Endothelial cell of umbilical vein (primary cell): Measurements from ENCODE around the gene ADRM1. TPM values are rescaled to one million over a fixed set of nuclear protein-coding genes. Genes with fewer than 3 reads are reported as not detected.

Experiments used
- BruUV-seq: library from RNA; stranded (reverse); fragments of 400-500 nt; replicated peaks from 2 replicates; lab custom pipeline; 2021; lab: Mats Ljungman, UMichigan
- CTCF ChIA-PET: fragments of 300-600, 350-600 bp; sonication (Branson Sonifier 250); formaldehyde crosslinking; loops from one replicate; lab custom pipeline; 2021; ENCODE audit warnings: antibody characterized with exemption, inconsistent platforms; lab: Charles Lee
- POLR2A ChIA-PET: fragments of 300-600, 350-600 bp; sonication (Branson Sonifier 250); formaldehyde crosslinking; loops from one replicate; lab custom pipeline; 2021; ENCODE audit warnings: antibody characterized with exemption, inconsistent platforms; lab: Charles Lee
- DNase-seq: peaks from one replicate; pipeline ENCODE4 v3.0.0-alpha.2; 2011; ENCODE audit warnings: low read depth, low spot score
- FAIRE-seq: peaks from 2 replicates; lab custom pipeline; 2011; peaks lifted over from hg19 to GRCh38; lab: Jason Lieb, UNC
- H2AFZ ChIP-seq: 2 replicates; pipeline ENCODE4 v1.6.0; 2012; ENCODE audit warnings: low read depth, low read length, control low read depth, inconsistent platforms
- H3K27ac ChIP-seq: 2 replicates; pipeline ENCODE4 v1.5.1; 2011; ENCODE audit warnings: low read depth, mild to moderate bottlenecking, control low read depth, low read length, moderate library complexity; ENCODE audit not compliant: insufficient read depth
- H3K27me3 ChIP-seq, 2 experiments: 2 replicates each; pipeline versions ENCODE4 v1.6.0 to v1.6.1; 2011; ENCODE audit warnings: low read length in 2 of 2, mixed read lengths in 1 of 2; ENCODE audit not compliant: control insufficient read depth in 2 of 2, insufficient read depth in 2 of 2
- H3K36me3 ChIP-seq, 2 experiments: 2 replicates in 1 of 2; 3 replicates in 1 of 2; pipeline ENCODE4 v1.5.1; 2011; ENCODE audit warnings: low read length in 2 of 2, mild to moderate bottlenecking in 1 of 2, moderate library complexity in 1 of 2; ENCODE audit not compliant: control insufficient read depth in 2 of 2, insufficient read depth in 2 of 2; ENCODE audit errors: extremely low read depth in 1 of 2
- H3K4me1 ChIP-seq: 3 replicates; pipeline ENCODE4 v1.5.1; 2011; ENCODE audit warnings: mild to moderate bottlenecking, low read length; ENCODE audit not compliant: control insufficient read depth, insufficient read depth; ENCODE audit errors: extremely low read depth
- H3K4me2 ChIP-seq: 2 replicates; pipeline ENCODE4 v1.6.1; 2011; ENCODE audit warnings: low read length, control low read depth, mixed read lengths; ENCODE audit not compliant: insufficient read depth
- H3K4me3 ChIP-seq, 3 experiments: fragments of 200-600 bp in 1 of 3; sonication (generic), shearing (Covaris generic) in 1 of 3; replicated peaks in 1 of 3; 2 replicates each; pipeline ENCODE4 v1.5.1; 2011 to 2016; ENCODE audit warnings: control low read depth in 3 of 3, low read length in 3 of 3, mild to moderate bottlenecking in 2 of 3, inconsistent platforms in 1 of 3, low read depth in 1 of 3, moderate library complexity in 1 of 3; ENCODE audit not compliant: insufficient read depth in 1 of 3
- H3K79me2 ChIP-seq: 2 replicates; pipeline ENCODE4 v1.6.0; 2012; ENCODE audit warnings: low read length, inconsistent platforms; ENCODE audit not compliant: control insufficient read depth, insufficient read depth
- H3K9ac ChIP-seq: replicated peaks from 2 replicates; pipeline ENCODE3; 2011; ENCODE audit warnings: low read length, control low read depth; ENCODE audit not compliant: insufficient read depth; ENCODE audit errors: extremely low read depth
- H3K9me1 ChIP-seq: replicated peaks from 3 replicates; pipeline ENCODE4 v1.6.0; 2011; ENCODE audit warnings: mild to moderate bottlenecking, low read length; ENCODE audit not compliant: control insufficient read depth, insufficient read depth; ENCODE audit errors: extremely low read depth
- H3K9me3 ChIP-seq: replicated peaks from 2 replicates; pipeline ENCODE4 v1.5.1; 2012; ENCODE audit warnings: low read length, inconsistent platforms; ENCODE audit not compliant: control insufficient read depth, insufficient read depth
- H4K20me1 ChIP-seq: replicated peaks from 2 replicates; pipeline ENCODE3; 2011; ENCODE audit warnings: mild to moderate bottlenecking, low read length; ENCODE audit not compliant: control insufficient read depth, insufficient read depth; ENCODE audit errors: extremely low read depth
- CTCF ChIP-seq, 2 donors: IDR thresholded peaks; 1 replicate in 1 of 2; 2 replicates in 1 of 2; pipeline ENCODE4 v1.5.1; 2011; ENCODE audit warnings: low read length in 2 of 2, mild to moderate bottlenecking in 2 of 2, moderate library complexity in 2 of 2, control low read depth in 1 of 2, inconsistent platforms in 1 of 2, low read depth in 1 of 2; ENCODE audit not compliant: insufficient read depth in 1 of 2; ENCODE audit errors: extremely low read depth in 1 of 2
- EZH2 ChIP-seq: IDR thresholded peaks from 2 replicates; pipeline ENCODE4 v1.6.1; 2012; ENCODE audit warnings: borderline replicate concordance, low read depth, mild to moderate bottlenecking, moderate library complexity, low read length, inconsistent platforms; ENCODE audit not compliant: severe bottlenecking
- FOS ChIP-seq: IDR thresholded peaks from 2 replicates; pipeline ENCODE4 v1.6.1; 2011; ENCODE audit warnings: mild to moderate bottlenecking, low read length, moderate library complexity, borderline replicate concordance; ENCODE audit not compliant: insufficient read depth
- GATA2 ChIP-seq: IDR thresholded peaks from 2 replicates; pipeline ENCODE4 v1.7.0; 2011; ENCODE audit warnings: low read depth, mild to moderate bottlenecking, moderate library complexity, mixed read lengths, low read length; ENCODE audit not compliant: insufficient read length, insufficient read depth
- JUN ChIP-seq: IDR thresholded peaks from 2 replicates; pipeline ENCODE4 v1.6.1; 2011; ENCODE audit warnings: borderline replicate concordance, low read depth; ENCODE audit not compliant: insufficient read length, insufficient read depth
- MAX ChIP-seq: IDR thresholded peaks from 2 replicates; pipeline ENCODE4 v1.6.1; 2011; ENCODE audit not compliant: insufficient read depth, insufficient read length
- MYC ChIP-seq: IDR thresholded peaks from one replicate; pipeline ENCODE4 v1.6.1; 2011; ENCODE audit warnings: mild to moderate bottlenecking, low read depth, low read length
- POLR2A ChIP-seq: IDR thresholded peaks from 2 replicates; pipeline ENCODE4 v1.6.1; 2012; ENCODE audit warnings: low read depth, mild to moderate bottlenecking, control low read depth, low read length
- POLR2AphosphoS5 ChIP-seq: IDR thresholded peaks from 2 replicates; pipeline ENCODE4 v1.6.1; 2012; ENCODE audit warnings: low read depth, mild to moderate bottlenecking, control low read depth, low read length, moderate library complexity; ENCODE audit not compliant: insufficient read depth
- dilution Hi-C: fragments of 300-500 bp; cut with MboI; formaldehyde crosslinking; loops from one replicate; pipeline ENCODE4 v1.15.0; 2019; ENCODE audit warnings: low sequenced_read_pairs; ENCODE audit not compliant: extremely low pct_ligation_motif_present
- intact Hi-C: fragments of 100-400 bp; cut with micrococcal nuclease; formaldehyde crosslinking; loops from one replicate; pipeline ENCODE4 v1.10.0; 2022
- polyA plus RNA-seq, 4 experiments: library from polyadenylated mRNA; depleted of rRNA in 3 of 4; stranded (reverse) in 3 of 4; unstranded in 1 of 4; fragments of >200 nt; gene quantifications; 2 replicates each; pipeline versions ENCODE4 v1.2.1 to v1.2.3, GENCODE V29; 2011 to 2012; ENCODE audit warnings: missing spikeins in 1 of 4
- total RNA-seq: library from RNA; stranded (reverse); gene quantifications from 2 replicates; pipeline ENCODE4 v1.2.3, GENCODE V29; 2021

ADRM1 gene
- total and polyA plus RNA-seq, 2 donors (not counting 3 experiments of a cell fraction or from before 2014, with no cell fraction given) = 154 to 179 TPM

GRCh38 chr20:62346398-62347150 lies 43.8 kb downstream of the ADRM1 start:
- peaks cover 7 to 31% of the 10 kb centered on the region in 2 experiments for H3K36me3 ChIP-seq
- no peaks in the 10 kb centered on the region for H3K4me1 ChIP-seq
- intact Hi-C loops (no loop called here), dilution Hi-C loops (no loop called here)
- no peak overlapping the region for H3K27ac ChIP-seq
- no peak overlapping the region for H3K4me2 ChIP-seq
- CTCF ChIA-PET = no interaction called here
- no peaks in the 10 kb centered on the region for H3K9me3 ChIP-seq
- no peak overlapping the region for H2AFZ ChIP-seq
- TF ChIP-seq POLR2AphosphoS5 = no peak
- no peak for TF ChIP-seq JUN
- TF ChIP-seq FOS = no peak
- no peak for TF ChIP-seq MAX
- no peak for TF ChIP-seq GATA2
- no peak for TF ChIP-seq EZH2
- no peak for TF ChIP-seq POLR2A
- TF ChIP-seq MYC = no peak
- TF ChIP-seq CTCF (IDR thresholded peaks at IDR 0.05; ENCODE audit: extremely low read depth in 1 of 2, insufficient read depth in 1 of 2, low read depth in 1 of 2, low read length in 2 of 2) = no peak
- DNase-seq (no peak), FAIRE-seq (no peak)
- no peak overlapping the region for H3K9ac ChIP-seq
- no peaks in the 10 kb centered on the region for H3K9me1 ChIP-seq
- POLR2A ChIA-PET = no interaction called here
- no peak overlapping the region for H3K4me3 ChIP-seq
- H3K79me2 ChIP-seq = peaks cover 6% of the 10 kb centered on the region
- H3K27me3 ChIP-seq = no peaks in the 10 kb centered on the region
- no TSS peak for BruUV-seq
- no peaks in the 10 kb centered on the region for H4K20me1 ChIP-seq
